ENCODE results near the gene SBF2.
A peak's percentile ranks its signal among the peaks of the same experiment; 100 is the strongest.

SBF2 gene

GRCh38 chr11:10293423-10294289, at the start of gene SBF2:
Gene SBF2 (minus strand): TSS chr11:10294219. CDS start chr11:10294069, 150 bp downstream.
- peak within 1 kb of the TSS; percentile 93 for H3K27ac ChIP-seq
- no peak for TF ChIP-seq CTCF (conservative IDR thresholded peaks at IDR 0.05)

GRCh38 chr11:10338287-10338686, 44.3 kb upstream of the SBF2 start:
- H3K27ac ChIP-seq, result no peak overlapping the region
- no peak for TF ChIP-seq CTCF (conservative IDR thresholded peaks at IDR 0.05)

GRCh38 chr11:10333490-10333889, 39.5 kb upstream of the SBF2 start:
- no peak for TF ChIP-seq CTCF (conservative IDR thresholded peaks at IDR 0.05)

GRCh38 chr11:10331548-10332289, 37.7 kb upstream of the SBF2 start:
- no peak overlapping the region for H3K27ac ChIP-seq
- TF ChIP-seq CTCF (conservative IDR thresholded peaks at IDR 0.05), result no peak

More at GRCh38 chr11:10333490-10333889, 39.5 kb upstream of the SBF2 start:
- no peak overlapping the region for H3K27ac ChIP-seq

- no peak overlapping the region for H3K27ac ChIP-seq
- no peak for TF ChIP-seq CTCF (conservative IDR thresholded peaks at IDR 0.05)
These were observed 35.9 kb upstream of the SBF2 start for GRCh38 chr11:10329935-10330334.

GRCh38 chr11:10329356-10329755, 35.3 kb upstream of the SBF2 start:
- TF ChIP-seq CTCF (conservative IDR thresholded peaks at IDR 0.05), result no peak
- H3K27ac ChIP-seq, result no peak overlapping the region
